ENCODE measurements around the gene ANKRD27.

DNA sequence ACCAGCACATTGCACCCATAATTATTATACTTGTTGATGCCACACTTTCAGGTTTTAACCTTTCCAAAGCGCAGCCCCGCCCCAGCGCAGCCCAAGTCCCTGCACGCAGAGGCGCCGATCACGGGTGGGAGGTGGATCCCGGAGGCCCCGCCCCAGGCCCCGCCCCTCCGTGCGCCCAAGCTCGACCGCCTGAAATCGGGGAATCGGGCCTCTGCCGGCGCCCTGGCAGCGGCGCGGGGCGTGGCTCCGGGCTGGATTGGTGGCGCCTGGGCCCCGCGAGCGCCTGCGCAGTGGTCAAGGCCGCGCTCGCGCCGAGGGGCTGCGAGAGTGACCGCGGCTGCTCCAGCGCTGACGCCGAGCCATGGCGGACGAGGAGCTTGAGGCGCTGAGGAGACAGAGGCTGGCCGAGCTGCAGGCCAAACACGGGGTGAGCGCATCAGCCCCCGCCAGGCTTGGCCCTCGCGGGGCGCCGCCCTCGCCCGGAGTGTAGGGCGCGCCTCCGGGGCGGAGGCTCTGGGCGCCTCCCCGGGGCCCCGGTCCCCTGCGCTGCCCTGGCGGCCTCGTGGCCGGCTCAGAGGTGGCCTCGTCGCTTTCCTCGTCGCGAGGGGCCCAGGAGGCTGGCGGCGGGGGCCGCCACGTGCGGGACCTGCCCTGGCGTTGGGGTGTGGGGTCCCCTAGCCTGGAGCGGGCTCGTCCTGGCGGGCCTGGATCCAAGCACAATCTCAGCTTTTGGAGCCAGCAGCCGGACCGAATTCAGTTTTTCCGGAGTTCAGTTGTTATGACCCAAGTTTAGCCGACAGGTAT lies 93.9 kb downstream of the ANKRD27 start, which contains the start of gene PDCD5:
- TF ChIP-seq, protein P1, sequence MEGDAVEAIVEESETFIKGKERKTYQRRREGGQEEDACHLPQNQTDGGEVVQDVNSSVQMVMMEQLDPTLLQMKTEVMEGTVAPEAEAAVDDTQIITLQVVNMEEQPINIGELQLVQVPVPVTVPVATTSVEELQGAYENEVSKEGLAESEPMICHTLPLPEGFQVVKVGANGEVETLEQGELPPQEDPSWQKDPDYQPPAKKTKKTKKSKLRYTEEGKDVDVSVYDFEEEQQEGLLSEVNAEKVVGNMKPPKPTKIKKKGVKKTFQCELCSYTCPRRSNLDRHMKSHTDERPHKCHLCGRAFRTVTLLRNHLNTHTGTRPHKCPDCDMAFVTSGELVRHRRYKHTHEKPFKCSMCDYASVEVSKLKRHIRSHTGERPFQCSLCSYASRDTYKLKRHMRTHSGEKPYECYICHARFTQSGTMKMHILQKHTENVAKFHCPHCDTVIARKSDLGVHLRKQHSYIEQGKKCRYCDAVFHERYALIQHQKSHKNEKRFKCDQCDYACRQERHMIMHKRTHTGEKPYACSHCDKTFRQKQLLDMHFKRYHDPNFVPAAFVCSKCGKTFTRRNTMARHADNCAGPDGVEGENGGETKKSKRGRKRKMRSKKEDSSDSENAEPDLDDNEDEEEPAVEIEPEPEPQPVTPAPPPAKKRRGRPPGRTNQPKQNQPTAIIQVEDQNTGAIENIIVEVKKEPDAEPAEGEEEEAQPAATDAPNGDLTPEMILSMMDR (IDR thresholded peaks at IDR 0.05), result no peak
- no peak for TF ChIP-seq POLR2A (IDR thresholded peaks at IDR 0.05)

All from lower leg skin (tissue), 3 donors.